RWPE1 (cell line): Measurements from ENCODE around the gene TPRG1.
A peak's percentile ranks its signal among the peaks of the same experiment; 100 is the strongest.

Experiments used
- CTCF ChIA-PET: fragments of 350-600 bp; sonication (Branson Sonifier 250); formaldehyde crosslinking; extraction: SDS; loops from one replicate; lab custom pipeline; 2021; lab: Yijun Ruan, JAX
- POLR2A ChIA-PET: fragments of 400-600 bp; formaldehyde crosslinking; extraction: SDS; loops from one replicate; lab custom pipeline; 2020; ENCODE audit warnings: antibody characterized with exemption; ENCODE audit not compliant: low non-redundant PET; lab: Yijun Ruan, JAX
- DNase-seq: peaks from one replicate; pipeline ENCODE4 v3.0.0; 2012; ENCODE audit warnings: low spot score
- H3K27ac ChIP-seq: fragments of 450-650 bp; 2 replicates; pipeline ENCODE4 v1.5.1; 2017
- CTCF ChIP-seq: fragments of 450-650 bp; conservative IDR thresholded peaks from 2 replicates; pipeline ENCODE4 v1.5.1; 2017; ENCODE audit warnings: low read depth, mild to moderate bottlenecking

Gene TPRG1

GRCh38 chr3:189286188-189286587, 114.4 kb downstream of the TPRG1 start:
- no peak for DNase-seq

GRCh38 chr3:189286916-189287315, 115.1 kb downstream of the TPRG1 start:
- CTCF ChIA-PET: no interaction called here
- TF ChIP-seq CTCF: no peak
- POLR2A ChIA-PET: no interaction called here
- DNase-seq: no peak
- H3K27ac ChIP-seq: no peak overlapping the region

More at GRCh38 chr3:189286188-189286587, 114.4 kb downstream of the TPRG1 start:
- CTCF ChIA-PET: interaction anchor here (0.5 kb wide), 1 partner anchor 47 kb away, joined by 5 read pairs; no protein-coding TSS in a partner anchor
- TF ChIP-seq CTCF: no peak
- POLR2A ChIA-PET: no interaction called here
- H3K27ac ChIP-seq: no peak overlapping the region

GRCh38 chr3:189288348-189289235, 116.8 kb downstream of the TPRG1 start:
- CTCF ChIA-PET: interaction anchor here (0.6 kb wide), 1 partner anchor 220 kb away, joined by 7 read pairs; no protein-coding TSS in a partner anchor
- no peak overlapping the region for H3K27ac ChIP-seq
- DNase-seq: no peak
- POLR2A ChIA-PET: no interaction called here
- no peak for TF ChIP-seq CTCF

GRCh38 chr3:189289251-189289650, 117.5 kb downstream of the TPRG1 start:
- TF ChIP-seq CTCF: no peak
- H3K27ac ChIP-seq: no peak overlapping the region
- ChIA-PET CTCF (no interaction called here), POLR2A (no interaction called here)
- no peak for DNase-seq

- TF ChIP-seq CTCF: no peak
- DNase-seq: no peak
- CTCF ChIA-PET: no interaction called here
- peak overlapping the region; percentile 73 for H3K27ac ChIP-seq
- POLR2A ChIA-PET: no interaction called here
These were observed 121.1 kb downstream of the TPRG1 start for GRCh38 chr3:189292667-189293484.

- ChIA-PET POLR2A (no interaction called here), CTCF (no interaction called here)
- TF ChIP-seq CTCF: no peak
- DNase-seq: no peak
- H3K27ac ChIP-seq: no peak overlapping the region
These were observed 122.9 kb downstream of the TPRG1 start for GRCh38 chr3:189294649-189295048.
